ENCODE data around the gene ATP6V0C. TPM values are rescaled to one million over a fixed set of nuclear protein-coding genes. Genes with fewer than 3 reads are reported as not detected.

The ATP6V0C gene
- total and polyA plus RNA-seq, 2 of the 13 experiments (the other 11 are each of a cell fraction or from before 2014, with no cell fraction given): 10.4 to 20.1 TPM

DNA sequence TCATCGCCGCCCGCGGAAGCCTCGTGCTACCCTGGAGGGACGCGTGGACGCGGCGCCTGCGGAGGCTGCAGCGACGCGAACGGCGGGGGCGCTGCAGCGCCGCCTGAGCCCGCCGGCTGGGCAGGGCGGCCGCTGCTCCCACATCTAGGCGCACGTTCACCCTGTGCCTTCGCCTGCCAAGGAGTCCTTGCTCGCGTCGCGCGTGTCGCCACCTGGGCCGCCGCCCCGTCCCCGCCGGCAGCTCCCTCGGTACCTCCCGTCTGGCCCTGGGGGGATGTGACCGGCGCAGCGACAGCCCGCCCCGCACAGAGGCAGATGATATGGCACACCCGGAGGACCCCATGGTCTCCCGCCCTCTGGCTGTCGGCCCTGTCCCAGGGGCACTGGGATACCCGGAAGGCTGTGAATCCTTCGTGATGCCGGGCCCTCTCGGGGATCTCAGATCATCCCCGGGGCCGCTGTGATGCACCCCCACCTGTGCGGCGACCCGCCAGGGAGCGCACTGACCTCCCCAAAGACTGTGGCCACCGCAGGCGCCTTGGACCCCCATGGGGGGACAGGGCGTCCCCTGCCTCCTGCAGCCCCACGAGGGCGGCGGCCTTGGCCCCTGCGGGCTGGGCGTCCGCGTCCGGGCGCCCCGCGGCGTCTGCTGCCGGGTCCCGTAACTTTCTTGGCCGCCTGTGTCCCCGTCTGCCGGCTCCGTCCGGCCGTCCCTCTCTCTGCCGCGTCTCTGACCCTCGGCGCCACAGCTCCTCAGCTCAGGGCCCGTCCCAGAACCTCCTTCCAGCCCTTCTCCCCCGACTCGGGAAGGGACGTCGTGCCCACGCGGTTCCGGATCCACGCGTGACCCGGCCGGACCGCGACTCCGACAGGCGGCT, 39.5 kb upstream of the ATP6V0C start (continued):
- TF ChIP-seq ZBTB8A (CRISPR knock-in tag; IDR thresholded peaks at IDR 0.05; ENCODE audit: borderline replicate concordance, low read depth) (no peak), RELA (CRISPR knock-in tag; IDR thresholded peaks at IDR 0.05) (no peak), FOXO1 (CRISPR knock-in tag; IDR thresholded peaks at IDR 0.05) (no peak), KDM5A (IDR thresholded peaks at IDR 0.05; ENCODE audit: borderline replicate concordance, low read length) (no peak), ZNF598 (CRISPR knock-in tag; IDR thresholded peaks at IDR 0.05; ENCODE audit: borderline replicate concordance) (no peak), ZNF589 (CRISPR knock-in tag; conservative IDR thresholded peaks at IDR 0.05) (no peak), ZNF160 (CRISPR knock-in tag; IDR thresholded peaks at IDR 0.05) (no peak), SP5 (CRISPR knock-in tag; IDR thresholded peaks at IDR 0.05; ENCODE audit: borderline replicate concordance, low read depth) (no peak), NR1H2 (CRISPR knock-in tag; IDR thresholded peaks at IDR 0.05; ENCODE audit: borderline replicate concordance, low read depth) (no peak)
- TF ChIP-seq, protein P1, sequence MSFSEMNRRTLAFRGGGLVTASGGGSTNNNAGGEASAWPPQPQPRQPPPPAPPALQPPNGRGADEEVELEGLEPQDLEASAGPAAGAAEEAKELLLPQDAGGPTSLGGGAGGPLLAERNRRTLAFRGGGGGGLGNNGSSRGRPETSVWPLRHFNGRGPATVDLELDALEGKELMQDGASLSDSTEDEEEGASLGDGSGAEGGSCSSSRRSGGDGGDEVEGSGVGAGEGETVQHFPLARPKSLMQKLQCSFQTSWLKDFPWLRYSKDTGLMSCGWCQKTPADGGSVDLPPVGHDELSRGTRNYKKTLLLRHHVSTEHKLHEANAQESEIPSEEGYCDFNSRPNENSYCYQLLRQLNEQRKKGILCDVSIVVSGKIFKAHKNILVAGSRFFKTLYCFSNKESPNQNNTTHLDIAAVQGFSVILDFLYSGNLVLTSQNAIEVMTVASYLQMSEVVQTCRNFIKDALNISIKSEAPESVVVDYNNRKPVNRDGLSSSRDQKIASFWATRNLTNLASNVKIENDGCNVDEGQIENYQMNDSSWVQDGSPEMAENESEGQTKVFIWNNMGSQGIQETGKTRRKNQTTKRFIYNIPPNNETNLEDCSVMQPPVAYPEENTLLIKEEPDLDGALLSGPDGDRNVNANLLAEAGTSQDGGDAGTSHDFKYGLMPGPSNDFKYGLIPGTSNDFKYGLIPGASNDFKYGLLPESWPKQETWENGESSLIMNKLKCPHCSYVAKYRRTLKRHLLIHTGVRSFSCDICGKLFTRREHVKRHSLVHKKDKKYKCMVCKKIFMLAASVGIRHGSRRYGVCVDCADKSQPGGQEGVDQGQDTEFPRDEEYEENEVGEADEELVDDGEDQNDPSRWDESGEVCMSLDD (CRISPR knock-in tag; IDR thresholded peaks at IDR 0.05; ENCODE audit: borderline replicate concordance): no peak
- TF ChIP-seq, protein P2, sequence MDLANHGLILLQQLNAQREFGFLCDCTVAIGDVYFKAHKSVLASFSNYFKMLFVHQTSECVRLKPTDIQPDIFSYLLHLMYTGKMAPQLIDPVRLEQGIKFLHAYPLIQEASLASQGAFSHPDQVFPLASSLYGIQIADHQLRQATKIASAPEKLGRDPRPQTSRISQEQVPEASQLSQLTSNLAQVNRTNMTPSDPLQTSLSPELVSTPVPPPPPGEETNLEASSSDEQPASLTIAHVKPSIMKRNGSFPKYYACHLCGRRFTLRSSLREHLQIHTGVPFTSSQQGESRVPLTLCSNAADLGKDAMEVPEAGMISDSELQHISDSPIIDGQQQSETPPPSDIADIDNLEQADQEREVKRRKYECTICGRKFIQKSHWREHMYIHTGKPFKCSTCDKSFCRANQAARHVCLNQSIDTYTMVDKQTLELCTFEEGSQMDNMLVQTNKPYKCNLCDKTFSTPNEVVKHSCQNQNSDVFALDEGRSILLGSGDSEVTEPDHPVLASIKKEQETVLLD (CRISPR knock-in tag; IDR thresholded peaks at IDR 0.05; ENCODE audit: low read depth): no peak
- TF ChIP-seq, protein P3, sequence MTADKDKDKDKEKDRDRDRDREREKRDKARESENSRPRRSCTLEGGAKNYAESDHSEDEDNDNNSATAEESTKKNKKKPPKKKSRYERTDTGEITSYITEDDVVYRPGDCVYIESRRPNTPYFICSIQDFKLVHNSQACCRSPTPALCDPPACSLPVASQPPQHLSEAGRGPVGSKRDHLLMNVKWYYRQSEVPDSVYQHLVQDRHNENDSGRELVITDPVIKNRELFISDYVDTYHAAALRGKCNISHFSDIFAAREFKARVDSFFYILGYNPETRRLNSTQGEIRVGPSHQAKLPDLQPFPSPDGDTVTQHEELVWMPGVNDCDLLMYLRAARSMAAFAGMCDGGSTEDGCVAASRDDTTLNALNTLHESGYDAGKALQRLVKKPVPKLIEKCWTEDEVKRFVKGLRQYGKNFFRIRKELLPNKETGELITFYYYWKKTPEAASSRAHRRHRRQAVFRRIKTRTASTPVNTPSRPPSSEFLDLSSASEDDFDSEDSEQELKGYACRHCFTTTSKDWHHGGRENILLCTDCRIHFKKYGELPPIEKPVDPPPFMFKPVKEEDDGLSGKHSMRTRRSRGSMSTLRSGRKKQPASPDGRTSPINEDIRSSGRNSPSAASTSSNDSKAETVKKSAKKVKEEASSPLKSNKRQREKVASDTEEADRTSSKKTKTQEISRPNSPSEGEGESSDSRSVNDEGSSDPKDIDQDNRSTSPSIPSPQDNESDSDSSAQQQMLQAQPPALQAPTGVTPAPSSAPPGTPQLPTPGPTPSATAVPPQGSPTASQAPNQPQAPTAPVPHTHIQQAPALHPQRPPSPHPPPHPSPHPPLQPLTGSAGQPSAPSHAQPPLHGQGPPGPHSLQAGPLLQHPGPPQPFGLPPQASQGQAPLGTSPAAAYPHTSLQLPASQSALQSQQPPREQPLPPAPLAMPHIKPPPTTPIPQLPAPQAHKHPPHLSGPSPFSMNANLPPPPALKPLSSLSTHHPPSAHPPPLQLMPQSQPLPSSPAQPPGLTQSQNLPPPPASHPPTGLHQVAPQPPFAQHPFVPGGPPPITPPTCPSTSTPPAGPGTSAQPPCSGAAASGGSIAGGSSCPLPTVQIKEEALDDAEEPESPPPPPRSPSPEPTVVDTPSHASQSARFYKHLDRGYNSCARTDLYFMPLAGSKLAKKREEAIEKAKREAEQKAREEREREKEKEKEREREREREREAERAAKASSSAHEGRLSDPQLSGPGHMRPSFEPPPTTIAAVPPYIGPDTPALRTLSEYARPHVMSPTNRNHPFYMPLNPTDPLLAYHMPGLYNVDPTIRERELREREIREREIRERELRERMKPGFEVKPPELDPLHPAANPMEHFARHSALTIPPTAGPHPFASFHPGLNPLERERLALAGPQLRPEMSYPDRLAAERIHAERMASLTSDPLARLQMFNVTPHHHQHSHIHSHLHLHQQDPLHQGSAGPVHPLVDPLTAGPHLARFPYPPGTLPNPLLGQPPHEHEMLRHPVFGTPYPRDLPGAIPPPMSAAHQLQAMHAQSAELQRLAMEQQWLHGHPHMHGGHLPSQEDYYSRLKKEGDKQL (CRISPR knock-in tag; IDR thresholded peaks at IDR 0.05; ENCODE audit: low read depth): no peak
- TF ChIP-seq, protein P4, sequence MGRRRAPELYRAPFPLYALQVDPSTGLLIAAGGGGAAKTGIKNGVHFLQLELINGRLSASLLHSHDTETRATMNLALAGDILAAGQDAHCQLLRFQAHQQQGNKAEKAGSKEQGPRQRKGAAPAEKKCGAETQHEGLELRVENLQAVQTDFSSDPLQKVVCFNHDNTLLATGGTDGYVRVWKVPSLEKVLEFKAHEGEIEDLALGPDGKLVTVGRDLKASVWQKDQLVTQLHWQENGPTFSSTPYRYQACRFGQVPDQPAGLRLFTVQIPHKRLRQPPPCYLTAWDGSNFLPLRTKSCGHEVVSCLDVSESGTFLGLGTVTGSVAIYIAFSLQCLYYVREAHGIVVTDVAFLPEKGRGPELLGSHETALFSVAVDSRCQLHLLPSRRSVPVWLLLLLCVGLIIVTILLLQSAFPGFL (CRISPR knock-in tag; IDR thresholded peaks at IDR 0.05): no peak
- TF ChIP-seq, protein P5, sequence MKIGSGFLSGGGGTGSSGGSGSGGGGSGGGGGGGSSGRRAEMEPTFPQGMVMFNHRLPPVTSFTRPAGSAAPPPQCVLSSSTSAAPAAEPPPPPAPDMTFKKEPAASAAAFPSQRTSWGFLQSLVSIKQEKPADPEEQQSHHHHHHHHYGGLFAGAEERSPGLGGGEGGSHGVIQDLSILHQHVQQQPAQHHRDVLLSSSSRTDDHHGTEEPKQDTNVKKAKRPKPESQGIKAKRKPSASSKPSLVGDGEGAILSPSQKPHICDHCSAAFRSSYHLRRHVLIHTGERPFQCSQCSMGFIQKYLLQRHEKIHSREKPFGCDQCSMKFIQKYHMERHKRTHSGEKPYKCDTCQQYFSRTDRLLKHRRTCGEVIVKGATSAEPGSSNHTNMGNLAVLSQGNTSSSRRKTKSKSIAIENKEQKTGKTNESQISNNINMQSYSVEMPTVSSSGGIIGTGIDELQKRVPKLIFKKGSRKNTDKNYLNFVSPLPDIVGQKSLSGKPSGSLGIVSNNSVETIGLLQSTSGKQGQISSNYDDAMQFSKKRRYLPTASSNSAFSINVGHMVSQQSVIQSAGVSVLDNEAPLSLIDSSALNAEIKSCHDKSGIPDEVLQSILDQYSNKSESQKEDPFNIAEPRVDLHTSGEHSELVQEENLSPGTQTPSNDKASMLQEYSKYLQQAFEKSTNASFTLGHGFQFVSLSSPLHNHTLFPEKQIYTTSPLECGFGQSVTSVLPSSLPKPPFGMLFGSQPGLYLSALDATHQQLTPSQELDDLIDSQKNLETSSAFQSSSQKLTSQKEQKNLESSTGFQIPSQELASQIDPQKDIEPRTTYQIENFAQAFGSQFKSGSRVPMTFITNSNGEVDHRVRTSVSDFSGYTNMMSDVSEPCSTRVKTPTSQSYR (CRISPR knock-in tag; IDR thresholded peaks at IDR 0.05; ENCODE audit: borderline replicate concordance): no peak
